Midbrain (tissue), 1 donor: ENCODE results near the gene SPON1.
"Not testable (repeated sequence)": the region's sequence is repeated elsewhere in the genome, so short reads cannot be mapped to it uniquely, and the experiment has no call there.

Source experiments
- DNase-seq: peaks from one replicate; lab custom pipeline; 2025; lab: John Stamatoyannopoulos, UW

SPON1 gene

GRCh38 chr11:13962562-13963168, at the start of gene SPON1:
SPON1 (plus strand) TSS chr11:13962723; CDS start chr11:13962905, 182 bp downstream.
- DNase-seq, result peak; percentile 74

DNA sequence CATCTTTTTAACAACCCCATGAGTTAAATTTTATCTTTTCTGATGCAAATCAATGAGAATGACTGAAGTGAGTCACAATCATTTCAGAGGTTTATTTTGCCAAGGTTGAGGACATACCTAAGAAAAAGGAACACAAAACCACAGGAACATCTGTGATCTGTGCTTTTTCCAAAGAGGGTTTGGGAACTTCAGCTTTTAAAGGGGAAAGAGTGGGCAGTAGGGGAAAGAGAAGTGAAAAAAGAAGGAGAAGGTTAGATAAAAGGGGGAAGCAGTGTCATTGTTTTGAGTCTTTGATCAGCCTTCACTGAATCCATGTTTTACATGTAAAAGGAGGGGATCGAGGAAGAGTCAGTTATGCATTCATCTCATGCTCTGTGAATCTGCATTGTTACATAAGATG, 45.3 kb upstream of the SPON1 start:
- DNase-seq, result no peak

DNA sequence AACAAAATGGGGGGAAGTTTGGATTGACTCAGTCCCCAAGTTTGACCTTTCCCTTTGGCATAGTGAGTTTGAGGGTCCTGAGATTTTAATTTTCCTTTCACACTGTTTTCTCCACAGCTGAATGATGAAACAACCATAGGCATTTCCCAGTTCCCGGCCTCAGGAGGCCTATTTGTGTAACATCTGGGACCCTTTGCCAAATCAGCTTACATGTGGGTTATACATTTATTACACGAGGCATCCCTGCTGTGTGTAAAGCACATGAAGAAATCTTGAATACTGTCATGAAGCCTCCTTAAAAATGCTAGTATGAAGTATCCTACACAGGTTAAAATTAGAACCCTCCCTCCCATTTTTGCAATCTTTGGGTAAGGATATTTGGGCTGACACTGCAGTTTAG, 44.6 kb upstream of the SPON1 start:
- no peak for DNase-seq

DNA sequence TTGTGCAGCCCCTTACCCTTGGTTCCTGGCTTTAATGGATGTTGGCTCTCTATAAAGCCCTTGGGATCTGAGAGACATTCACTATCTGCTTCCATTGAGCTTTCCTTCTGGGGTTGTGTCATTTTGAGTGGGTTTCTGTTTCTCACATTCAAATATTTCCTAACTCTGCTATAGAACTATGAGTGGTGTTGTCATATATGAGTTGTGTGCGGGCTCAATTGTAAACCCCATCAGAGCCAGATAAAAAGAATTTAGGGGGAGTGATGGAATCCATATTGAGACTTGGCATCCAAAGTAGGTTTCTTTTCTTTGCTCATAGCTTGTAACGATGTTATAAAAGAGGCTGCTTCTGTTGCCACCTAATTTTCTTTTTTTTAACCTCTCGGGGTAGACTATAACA, 41.8 kb upstream of the SPON1 start:
- DNase-seq, result no peak

DNA sequence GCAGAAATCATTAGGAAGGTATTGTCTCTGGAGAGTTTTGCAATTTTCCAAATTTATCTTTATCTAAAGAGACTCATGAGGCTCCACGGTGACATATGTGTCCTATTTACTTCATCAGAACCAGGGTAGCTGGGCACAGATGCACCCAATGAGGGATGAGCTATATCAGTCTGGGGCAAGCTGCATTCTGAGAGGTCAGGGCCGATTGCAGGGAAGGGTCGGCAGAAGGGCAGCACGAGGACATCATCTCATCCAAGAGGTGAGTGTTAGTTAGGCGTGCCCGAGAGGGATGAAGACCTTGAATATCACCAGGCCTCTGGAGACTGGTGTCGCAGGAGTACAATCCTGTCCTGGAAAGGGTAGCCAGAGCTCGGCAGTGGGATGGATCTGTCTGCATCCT, 41.0 kb upstream of the SPON1 start:
- DNase-seq, result no peak

- DNase-seq, result no peak
Measured at GRCh38 chr11:13923182-13923581, 39.3 kb upstream of the SPON1 start.

GRCh38 chr11:13923716-13924650, 38.5 kb upstream of the SPON1 start:
- DNase-seq, result no peak

DNA sequence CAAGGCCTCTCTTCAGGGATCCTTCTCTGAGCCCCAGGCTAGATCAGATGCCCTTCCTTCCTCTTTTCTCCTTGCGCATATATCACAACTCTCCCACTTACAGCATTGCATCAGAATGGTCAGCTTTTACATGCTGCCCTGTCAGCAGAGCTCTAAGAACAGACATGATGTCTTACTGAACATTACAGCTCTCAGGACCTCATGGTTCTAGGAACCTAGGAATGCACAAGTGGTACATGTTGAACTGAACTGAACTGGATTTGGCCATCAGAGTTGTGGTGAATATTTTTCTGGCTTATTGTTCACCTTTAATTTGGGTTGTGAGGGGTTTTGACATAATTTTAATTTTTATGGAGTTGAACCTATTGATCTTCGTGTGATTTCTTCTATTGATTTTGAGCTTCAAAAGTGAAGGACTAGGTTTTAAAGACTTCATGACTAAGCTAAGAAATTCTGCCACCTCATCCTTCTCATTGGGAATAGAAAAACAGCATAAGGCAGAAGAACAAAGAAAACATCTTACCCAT, 37.7 kb upstream of the SPON1 start:
- DNase-seq, result peak; percentile 8

- not testable (repeated sequence) for DNase-seq
Measured at GRCh38 chr11:13926366-13926765, 36.2 kb upstream of the SPON1 start.

DNA sequence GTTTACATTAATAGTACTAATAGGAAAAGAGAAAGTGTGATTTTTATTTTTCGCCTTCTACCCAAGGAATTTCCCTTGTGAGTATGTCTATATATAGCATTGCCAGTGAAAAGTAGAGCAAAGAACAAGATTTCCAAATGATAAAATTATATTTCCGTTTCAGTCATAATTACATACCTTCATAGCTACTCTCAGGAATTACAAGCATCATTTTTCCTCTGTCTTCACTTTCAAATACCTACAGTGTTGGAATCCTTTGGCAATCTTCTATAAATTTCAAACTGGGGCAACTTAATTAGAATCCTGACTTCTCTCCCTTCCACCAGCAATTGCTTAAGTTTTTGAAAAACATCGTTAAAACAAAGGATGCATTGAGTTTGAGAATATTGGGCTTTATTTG, 35.5 kb upstream of the SPON1 start:
- no peak for DNase-seq

DNA sequence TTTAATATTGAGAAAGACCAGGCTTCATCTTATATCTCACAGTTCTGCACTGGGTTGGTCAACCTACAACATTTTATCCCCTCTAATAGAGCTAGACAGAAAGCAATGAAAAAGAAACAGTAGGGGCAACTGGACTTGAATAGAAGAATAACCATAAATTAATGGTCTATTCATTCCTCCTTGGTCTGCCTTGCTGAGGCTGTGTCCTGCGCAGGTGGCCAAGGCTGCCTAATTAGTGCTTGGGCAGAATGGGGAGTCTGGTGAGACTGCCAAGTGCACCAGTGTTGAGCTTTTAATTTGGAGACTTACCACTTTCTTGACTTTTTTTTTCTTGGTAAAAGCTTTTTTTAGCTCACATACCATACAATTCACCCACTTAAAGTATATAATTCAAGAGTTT, 35.0 kb upstream of the SPON1 start:
- DNase-seq, result peak; percentile 47

DNA sequence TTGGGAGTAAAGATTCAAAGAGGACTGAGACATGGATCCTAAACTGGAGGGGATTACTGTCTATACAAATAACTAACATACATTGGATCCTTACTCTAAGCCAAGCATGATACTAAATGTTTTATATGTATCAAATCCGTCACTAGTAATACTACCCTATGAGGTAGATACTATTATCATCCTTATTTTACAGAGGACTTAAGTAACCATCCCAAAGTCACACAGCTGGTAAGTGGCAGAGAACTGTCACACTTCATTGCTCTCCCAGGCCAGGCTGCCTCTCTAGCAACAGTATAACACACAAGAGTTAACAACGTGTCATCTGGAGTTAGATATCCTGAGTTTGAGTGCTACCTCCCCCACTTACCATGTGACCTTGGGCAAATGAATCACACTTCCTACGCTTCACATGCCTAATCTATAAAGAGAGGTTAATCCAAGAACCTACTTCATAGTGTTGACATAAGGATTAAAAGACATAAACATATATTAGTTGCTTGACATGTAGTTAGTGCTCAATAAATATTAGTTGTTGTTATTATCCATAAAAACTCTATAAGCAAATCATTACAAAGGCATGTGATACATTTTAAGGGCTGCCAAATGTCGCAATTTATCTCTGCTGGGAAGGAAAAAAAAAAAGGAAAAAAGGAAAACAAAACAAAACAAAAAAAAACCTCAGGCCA, 33.8 kb upstream of the SPON1 start:
- DNase-seq, result no peak

DNA sequence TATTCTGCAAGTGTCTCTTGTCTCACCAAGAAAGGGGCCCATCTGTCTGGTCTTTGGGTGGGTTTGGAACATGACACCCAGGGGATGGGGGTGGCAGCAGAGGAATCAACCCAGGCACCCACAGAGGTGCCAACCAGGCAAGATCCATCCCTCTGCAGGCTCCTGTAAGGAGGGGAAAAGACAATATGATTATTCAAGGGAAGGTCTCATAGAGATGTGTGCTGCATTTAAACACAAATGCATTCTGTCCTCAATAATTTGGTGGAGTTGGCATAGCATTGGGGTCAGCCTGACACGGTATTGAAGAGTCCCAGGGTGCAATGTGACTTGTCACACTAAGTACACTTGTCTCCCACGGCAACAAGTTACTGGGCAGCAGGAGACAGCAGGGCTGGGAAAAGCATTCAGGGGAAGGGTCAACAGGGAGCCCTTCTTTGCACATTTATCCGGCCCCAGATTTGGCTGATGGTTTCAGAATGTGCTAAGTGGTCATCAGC, 33.1 kb upstream of the SPON1 start:
- peak; percentile 67 for DNase-seq

DNA sequence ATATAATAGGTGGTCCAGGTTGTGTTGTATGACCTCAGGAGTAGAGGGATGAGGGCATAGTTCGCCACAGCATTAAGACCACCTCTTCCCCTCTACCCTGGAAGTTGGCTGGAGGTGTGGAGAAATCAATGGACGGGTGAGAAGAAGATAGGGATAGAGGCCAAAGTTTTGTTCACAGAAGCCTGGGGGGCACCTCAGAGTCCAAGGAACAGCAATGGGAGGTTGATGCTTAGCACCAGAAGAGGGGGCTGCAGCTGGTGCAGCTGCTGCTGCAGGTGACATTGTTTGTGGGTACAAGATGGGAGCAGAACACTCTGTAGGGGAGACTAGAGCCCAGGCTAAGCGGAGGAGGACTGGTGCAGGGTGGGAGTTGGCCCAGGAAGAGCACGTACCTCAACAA, 31.2 kb upstream of the SPON1 start:
- DNase-seq, result no peak

- DNase-seq, result not testable (repeated sequence)
Measured at GRCh38 chr11:13937154-13937553, 25.4 kb upstream of the SPON1 start.

DNA sequence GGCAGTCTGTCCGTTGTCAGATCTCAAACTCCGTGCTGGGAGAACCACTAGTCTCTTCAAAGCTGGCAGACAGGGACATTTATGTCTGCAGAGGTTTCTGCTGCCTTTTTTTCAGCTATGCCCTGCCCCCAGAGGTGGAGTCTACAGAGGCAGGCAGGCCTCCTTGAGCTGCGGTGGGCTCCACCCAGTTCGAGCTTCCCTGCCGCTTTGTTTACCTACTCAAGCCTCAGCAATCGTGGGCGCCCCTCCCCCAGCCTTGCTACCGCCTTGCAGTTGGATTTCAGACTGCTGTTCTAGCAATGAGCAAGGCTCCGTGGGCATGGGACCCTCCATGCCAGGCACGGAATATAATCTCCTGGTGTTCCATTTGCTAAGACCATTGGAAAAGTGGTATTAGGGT, 23.7 kb upstream of the SPON1 start:
- not testable (repeated sequence) for DNase-seq

DNA sequence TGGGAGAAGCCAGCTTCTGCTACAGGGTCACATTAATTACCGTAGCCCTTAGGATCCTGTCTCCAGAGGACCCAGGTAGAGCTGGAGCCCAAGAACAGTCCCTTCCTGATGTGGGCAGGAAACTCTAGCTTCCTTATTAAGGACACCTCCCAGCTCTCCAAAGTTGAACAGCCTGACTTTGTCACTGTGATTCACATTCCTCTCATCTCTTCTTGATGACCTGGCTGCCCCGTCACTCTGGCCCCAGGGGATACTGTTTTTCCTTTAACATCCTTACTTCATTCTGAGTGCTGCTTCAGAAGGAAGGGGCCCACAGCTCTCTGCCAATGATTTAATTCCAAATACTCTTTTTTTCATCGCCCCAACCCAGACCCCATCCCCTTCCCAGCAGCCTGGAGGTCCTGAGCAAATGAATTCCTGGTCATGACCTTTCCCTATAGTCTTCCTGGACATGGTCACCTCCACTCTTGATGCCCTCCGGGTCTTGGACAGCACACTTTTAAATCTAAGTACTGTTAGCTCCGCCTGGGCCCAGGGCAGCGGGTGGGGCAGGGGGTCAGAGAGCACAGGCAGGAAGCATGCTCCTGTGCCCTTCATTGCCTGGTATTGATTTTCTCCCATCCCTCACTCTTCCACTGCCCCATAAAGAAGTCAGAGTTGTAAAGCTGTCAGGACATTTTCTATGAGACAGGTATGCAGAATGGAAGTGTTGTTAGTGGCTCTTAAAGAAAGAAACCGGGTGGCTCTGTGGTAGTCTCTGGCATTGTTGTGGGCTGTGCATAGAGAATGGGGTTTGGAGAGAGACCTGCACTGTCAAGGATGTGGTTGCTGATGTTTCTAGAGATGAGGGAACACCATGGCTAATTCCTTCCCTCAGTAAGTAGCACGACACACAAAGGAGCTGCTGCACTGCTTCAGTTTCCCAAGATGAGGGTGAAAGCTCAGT, 22.3 kb upstream of the SPON1 start:
- no peak for DNase-seq

GRCh38 chr11:13940907-13941256, 21.6 kb upstream of the SPON1 start:
- DNase-seq, result no peak

DNA sequence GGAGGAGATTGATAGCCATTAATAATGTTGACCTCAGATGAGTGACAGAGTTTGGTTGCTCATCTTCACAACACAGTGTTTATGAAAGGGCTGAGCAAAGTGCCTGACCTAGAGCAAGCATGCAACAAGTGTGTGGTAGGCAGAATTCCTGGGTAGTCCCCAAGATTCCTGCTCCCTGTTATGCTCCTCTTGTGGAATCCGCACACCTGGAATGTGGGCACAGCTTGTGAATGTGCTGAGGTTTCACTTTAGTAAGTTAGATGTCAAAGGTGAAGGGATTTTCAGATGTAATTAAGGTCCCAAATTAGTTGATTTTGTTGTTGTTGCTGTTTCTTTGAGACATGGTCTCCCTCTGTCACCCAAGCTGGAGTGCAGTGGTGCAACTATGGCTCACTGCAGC, 20.7 kb upstream of the SPON1 start:
- no peak for DNase-seq

GRCh38 chr11:13942378-13942777, 20.1 kb upstream of the SPON1 start:
- DNase-seq, result peak; percentile 7

- DNase-seq, result no peak
Measured at GRCh38 chr11:13942971-13943381, 19.5 kb upstream of the SPON1 start.
